Retinal pigment epithelial cell (primary cell): ENCODE measurements around the gene GALNT15.

Source experiments
- DNase-seq: peaks from one replicate; pipeline ENCODE4 v3.0.0-alpha.2; 2010; ENCODE audit warnings: low read depth
- H3K4me3 ChIP-seq: 2 replicates; pipeline ENCODE4 v1.5.1; 2011; ENCODE audit warnings: mild to moderate bottlenecking, low read length, control low read depth, moderate library complexity
- TF ChIP-seq, protein P1 (sequence below): conservative IDR thresholded peaks from 2 replicates; pipeline ENCODE4 v1.5.1; 2011; ENCODE audit warnings: low read depth, low read length, control low read depth, inconsistent platforms

The GALNT15 gene

GRCh38 chr3:16273867-16274266, 99.4 kb downstream of the GALNT15 start:
- TF ChIP-seq, protein P1, sequence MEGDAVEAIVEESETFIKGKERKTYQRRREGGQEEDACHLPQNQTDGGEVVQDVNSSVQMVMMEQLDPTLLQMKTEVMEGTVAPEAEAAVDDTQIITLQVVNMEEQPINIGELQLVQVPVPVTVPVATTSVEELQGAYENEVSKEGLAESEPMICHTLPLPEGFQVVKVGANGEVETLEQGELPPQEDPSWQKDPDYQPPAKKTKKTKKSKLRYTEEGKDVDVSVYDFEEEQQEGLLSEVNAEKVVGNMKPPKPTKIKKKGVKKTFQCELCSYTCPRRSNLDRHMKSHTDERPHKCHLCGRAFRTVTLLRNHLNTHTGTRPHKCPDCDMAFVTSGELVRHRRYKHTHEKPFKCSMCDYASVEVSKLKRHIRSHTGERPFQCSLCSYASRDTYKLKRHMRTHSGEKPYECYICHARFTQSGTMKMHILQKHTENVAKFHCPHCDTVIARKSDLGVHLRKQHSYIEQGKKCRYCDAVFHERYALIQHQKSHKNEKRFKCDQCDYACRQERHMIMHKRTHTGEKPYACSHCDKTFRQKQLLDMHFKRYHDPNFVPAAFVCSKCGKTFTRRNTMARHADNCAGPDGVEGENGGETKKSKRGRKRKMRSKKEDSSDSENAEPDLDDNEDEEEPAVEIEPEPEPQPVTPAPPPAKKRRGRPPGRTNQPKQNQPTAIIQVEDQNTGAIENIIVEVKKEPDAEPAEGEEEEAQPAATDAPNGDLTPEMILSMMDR: no peak
- no peak overlapping the region for H3K4me3 ChIP-seq
- DNase-seq: no peak

DNA sequence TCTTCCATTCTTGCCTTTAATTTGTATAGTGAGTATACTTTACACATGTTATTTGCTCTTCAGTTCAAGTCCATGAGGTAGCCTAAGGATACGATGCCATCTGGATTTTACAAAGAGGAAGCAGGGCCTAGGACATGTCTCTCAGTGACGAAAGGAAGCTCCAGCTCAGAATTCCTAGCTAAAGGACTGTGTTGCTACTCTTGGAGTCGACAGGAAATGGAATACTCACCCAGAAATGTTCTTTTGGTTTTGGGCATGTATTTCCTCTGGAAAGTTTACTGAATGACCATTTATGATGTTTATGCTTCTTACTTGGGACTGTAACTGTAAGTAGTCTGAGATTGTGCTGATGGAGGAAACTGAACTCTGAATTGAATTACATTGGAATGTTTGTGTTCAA, 103.0 kb downstream of the GALNT15 start:
- DNase-seq: no peak
- TF ChIP-seq, protein P1: no peak

DNA sequence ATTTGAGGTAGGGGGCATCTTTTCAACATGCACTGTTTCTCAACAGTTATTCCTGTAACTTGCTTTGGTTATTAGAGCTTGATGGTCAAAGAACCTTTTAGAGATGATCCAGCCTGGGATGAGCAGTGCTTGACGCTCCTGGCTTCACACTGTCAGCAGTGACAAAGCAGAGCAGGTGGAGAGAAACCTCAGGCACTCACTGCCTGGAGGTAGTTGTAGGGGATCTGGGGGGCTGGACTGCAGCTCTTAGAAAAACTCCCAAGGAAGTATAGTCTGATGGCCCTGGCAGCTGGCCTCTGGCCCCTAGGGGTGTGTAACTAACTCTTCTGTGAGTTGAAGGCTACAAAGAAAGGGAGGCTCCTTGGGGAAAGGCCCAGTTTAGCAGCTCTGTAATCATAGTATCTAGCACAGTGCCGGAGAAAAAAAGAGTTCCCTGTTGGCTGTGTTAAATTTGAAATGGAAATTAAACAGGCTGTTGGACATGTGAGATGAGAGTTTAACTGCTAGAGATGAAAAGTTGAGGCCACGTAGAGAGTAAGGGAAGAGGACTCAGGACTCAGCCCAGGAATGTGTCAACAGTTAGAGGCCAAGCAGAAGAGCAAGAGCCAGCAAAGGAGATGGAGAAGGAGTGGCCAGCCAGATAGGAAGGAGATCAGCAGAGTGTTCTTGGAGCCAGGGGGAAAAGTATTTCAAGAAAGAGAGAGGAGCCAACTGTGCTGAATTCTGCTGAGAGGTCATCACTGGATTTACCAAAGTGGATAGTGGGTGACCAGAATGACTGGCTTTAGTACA, 104.7 kb downstream of the GALNT15 start:
- TF ChIP-seq, protein P1: no peak
- no peak overlapping the region for H3K4me3 ChIP-seq
- no peak for DNase-seq

More for the DNA sequence above, 103.0 kb downstream of the GALNT15 start:
- H3K4me3 ChIP-seq: no peak overlapping the region

- no peak for DNase-seq
- TF ChIP-seq, protein P1: no peak
- no peak overlapping the region for H3K4me3 ChIP-seq
Measured at GRCh38 chr3:16280671-16281070, 106.2 kb downstream of the GALNT15 start.
